Measurements from ENCODE around the gene SMCO4. TPM values are rescaled to one million over a fixed set of nuclear protein-coding genes. Genes with fewer than 3 reads are reported as not detected.
A peak's percentile ranks its signal among the peaks of the same experiment; 100 is the strongest.

The SMCO4 gene
- total RNA-seq, 1 donor from 2014 or later = 17.3 TPM

DNA sequence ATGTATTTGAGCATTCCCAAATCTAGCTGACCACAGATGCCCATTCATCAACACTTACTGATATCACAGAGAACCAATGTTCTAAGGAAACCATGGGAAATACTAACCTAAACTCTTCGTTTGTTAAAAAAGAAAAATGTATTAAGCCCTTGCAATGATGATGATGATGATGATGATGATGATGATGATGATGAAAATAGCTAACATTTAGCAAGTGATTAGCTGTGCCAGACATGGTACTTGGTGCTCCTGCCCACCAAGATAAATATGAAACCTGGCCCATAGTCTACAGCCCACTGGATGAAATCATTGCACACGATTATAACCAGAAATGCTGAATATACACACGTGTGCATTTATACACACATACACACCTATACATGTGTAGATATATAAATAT lies 37.5 kb downstream of the SMCO4 start:
- DNase-seq (ENCODE audit: low spot score) = no peak

DNA sequence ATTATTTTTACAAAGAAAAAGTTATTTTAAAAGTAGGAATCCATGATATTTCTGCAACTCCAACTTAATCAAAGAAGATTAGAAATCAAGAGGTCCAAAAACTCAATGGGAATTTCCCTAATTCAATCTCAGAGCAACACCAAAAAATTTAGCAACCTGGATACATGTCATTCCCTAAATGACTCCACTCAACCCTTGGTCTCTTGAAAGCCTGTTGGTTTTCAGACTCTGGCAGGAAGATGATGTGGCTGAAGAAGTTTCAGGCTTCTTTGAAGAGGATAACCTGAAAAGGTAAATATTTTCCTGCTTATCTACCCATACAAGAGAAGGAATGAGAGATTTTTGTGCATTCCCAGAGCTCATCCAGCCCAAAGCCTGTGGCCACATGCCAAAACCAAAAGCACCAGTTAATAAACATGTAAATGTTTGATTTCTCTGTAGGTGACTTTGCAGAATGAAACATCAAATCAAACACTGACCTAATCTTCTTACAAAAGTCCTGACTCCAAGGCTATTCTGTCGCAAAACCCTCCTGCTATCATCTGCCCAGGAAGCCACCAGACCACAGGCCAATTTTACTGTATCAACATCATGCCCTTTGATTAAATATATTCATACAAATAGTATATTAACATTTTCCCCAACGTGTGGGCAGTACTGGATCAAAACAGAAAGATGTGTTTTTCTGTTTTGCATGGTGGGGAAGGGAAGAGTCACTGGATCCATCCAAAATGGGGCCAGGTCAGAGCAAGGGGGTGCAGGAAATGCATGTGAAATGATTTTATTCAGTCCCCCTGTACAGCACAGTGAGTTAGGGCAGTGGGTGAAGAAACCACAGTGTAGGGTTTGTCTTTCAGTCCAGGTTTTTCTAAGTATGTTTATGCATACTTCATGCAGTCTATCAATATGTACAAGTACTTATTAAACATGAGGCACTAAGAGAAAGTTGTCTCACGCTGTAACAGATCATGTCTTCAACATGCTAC lies 38.8 kb downstream of the SMCO4 start:
- DNase-seq (ENCODE audit: low spot score) = no peak

DNA sequence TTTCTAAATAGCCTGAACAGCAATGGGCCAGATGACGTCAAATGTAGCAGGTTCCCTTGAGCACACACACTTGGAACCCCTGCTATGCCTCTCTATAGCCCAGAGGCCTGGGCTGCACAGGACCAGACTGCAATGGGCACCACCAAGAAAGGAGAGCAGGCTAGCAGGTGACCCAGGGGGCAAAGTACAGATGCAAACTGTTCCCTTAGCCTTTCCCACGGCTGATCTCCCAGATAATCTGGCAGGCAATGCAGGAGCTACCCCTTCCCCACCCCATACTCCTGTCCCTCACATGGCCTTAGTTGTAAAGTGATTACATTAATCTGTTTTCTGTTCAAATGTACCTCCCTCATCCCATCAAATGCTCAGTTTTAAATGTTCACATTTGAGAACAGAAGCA lies 41.3 kb downstream of the SMCO4 start:
- DNase-seq (ENCODE audit: low spot score) = no peak

DNA sequence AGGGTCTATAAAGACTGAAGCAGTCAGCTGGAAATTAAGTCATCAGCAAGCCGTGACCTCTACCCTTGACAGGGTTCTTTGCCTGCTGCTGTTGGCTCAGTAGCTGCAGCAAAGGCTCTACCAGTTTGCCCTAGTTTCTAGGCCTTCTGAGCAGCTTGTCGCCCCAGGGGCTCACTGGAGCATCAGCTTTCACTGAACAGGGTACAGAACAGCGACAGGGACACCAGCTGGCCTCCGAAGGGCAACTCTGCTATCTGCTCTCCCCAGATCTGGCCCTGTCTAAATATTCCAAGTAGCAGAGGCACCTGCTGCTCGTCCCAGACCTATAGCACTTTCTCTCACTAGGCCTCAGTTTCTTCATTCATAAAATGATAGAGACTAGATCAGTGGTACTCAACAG lies 42.4 kb downstream of the SMCO4 start:
- DNase-seq (ENCODE audit: low spot score) = no peak

DNA sequence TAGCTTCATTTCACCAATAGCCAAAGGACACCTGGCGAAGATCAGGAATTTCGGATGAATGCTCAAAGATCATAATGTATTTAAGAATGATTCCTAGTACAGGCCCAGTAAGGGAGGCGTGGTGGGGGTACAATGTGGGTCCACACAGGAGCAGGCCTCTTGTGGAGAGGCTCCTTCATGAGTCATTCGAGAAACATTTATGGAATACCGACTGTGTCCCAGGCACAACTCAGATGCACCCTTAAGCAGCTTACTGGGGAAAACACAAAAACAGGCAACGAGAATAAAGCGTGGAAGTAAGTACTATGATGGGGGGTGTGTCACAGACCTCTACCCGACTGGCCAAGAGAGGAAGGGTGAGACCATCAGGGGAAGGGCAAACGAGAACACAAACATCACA lies 44.5 kb downstream of the SMCO4 start:
- no peak for DNase-seq (ENCODE audit: low spot score)

DNA sequence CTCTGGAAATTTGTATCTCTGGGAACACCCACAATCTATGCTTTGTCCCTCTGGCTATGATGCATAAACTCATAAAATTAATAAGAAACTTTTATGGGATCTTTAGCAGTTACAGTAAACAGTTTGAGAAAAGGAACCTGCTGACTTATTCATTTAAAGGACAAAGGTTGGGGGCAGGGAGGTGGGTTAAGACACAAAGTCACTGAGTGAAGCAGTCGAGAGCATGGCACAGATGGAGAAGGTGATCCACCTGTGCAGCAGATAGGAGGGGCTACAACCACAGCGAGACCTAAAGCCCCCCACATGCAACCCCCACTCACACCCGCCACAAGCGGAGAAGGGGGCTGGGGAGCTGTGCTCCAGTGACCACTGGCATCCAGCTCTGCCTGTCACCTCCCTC lies 45.0 kb downstream of the SMCO4 start:
- no peak for DNase-seq (ENCODE audit: low spot score)

DNA sequence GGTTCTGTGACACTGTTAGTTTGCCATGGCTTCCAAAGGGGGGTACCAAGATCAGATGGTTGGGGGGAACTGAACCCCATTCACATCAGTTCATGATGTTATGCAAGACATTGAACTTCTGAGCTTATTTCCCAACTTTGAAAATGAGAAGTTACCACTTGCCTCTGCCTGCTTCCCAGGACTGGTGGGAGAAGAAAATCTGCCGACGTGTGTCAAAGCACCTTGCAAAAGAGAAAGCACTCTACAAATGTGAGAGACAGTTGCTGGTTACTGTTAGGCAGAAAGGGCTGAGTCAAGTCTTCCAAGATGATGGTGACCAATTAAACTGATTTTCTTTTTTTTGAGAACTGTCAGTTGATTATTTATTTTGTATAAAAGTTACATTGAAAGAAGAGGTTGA lies 45.6 kb downstream of the SMCO4 start:
- DNase-seq (ENCODE audit: low spot score) = no peak

DNA sequence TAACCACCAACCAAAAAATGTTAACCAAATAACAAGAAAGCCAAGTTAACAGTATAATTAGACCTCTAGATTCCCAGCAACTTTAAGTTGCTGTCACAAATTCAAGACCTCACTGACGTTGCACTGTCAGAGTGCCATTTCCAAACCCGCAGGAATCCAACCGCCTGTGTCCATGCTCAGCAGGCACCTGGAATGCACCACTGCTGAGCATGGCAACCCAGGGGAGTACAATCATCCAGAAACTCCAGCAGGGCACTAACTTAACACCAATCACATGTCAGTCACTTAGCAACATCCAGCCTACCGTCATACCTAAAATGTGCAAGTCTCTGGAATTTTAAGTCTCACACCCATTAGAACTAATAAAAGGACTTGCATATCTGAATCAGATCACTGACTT lies 48.8 kb downstream of the SMCO4 start:
- DNase-seq (ENCODE audit: low spot score) = no peak

DNA sequence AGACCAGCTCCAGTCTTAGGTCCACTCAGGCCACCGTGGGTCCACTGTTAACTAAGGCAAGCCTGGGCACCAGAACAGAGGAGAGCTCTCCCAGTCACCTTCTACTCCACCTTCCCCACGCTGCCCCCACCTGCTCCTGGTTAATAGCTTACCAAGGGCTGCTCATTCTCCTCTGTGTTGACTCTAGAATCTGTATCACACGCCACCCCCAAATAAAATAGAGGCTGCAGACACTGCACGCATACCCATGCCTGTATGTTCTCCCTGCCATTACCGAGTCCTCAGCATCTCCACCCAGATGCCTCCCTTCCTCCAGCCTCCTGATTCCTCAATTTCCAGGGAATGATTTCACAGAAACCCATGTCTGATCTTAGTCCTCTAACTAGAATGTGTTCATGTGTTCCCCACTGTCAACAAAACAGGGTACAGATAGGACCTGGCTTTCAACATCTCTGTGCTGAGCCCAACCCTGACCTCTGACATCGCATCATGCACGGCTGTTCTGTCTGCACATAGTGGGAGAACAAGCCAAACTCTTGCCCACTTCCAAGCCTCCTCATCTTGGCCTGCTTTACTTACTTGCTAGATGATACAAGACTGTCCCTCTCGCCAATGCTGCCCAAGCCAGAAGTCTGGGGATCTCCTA lies 49.8 kb downstream of the SMCO4 start:
- DNase-seq (ENCODE audit: low spot score) = peak; percentile 73

DNA sequence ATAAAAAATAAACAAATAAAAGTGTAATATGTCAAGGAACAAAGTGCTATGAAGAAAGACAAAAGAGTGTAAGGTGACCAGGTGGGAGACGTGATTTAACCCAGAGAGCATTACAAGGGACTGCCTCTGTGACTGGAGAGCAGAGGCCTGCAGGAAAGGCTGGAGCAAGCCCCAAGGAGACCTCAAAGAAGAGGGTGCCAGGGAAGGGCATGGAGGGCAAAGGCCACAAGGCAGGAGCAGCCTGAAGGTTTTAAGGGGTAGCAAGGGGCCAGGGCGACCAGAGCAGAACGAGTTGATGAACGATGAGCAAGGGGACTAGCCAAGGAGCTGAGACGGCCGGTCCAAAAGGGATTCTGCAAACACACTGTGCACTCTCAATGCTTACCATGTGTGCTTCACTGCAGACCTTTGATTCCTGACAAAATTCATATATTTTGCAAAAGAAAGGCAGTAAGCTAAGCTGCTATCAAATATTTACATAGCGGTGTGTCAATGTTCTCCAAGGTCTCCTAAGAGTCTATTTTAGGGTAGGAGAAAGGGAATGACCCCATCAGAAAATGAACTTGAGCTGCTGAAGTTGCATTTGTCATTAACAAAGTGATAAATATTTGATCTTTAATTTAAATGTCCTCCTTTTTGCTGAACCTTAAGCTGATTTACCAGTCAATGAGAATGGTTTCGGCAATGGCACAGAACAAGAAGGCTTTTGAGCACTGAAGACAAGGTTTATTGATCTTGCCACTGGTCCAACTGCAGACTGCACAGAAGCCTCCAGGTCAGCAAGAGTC lies 50.5 kb downstream of the SMCO4 start:
- DNase-seq (ENCODE audit: low spot score) = peak; percentile 65

DNA sequence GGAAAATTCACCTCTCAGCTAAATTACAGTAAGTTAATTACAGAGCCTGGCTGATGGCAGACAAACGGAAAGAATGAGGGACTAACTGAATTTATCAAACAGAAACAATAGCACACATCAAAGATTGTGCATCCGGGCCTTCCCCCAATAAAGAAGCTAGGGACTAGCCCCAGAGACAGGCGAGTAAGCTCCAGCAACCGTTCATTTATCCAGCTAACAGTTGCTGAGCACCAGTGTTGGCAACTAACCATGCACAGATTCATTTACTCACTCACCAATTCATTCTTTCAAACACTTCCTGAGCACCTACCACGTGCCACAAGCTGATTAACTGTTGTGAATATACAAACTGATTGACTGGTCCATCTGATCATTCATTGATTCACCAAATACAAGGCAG lies 51.2 kb downstream of the SMCO4 start:
- peak; percentile 11 for DNase-seq (ENCODE audit: low spot score)

DNA sequence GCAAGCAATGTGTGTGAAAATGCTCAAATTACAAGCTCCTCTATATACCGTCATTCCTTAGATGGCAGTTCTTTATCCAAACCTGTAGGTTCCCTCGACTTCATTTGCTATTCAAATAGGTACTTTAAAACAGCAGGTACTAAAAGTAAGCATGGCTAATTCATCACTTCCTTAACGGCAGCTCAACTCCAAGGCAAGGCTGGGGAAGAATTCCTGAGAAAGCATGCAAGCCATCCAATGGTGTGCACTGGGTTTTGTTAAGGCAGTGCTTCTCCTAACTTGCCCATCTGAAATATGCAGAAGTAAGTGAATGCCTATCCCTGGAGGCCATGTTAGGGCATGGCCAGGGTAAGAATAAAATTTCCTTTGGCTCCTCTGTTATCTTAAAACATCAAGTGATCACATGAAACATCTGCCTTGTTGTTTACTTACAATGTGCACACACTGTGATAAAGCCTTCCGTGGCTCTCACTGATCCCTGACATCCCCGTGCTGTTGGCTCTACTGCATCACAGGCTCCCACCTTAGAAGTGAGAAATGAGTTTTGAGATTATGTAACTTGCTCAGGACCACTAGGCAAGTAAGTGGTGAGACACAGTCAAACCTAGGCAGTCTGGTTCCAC lies 52.1 kb downstream of the SMCO4 start:
- DNase-seq (ENCODE audit: low spot score) = peak; percentile 8

DNA sequence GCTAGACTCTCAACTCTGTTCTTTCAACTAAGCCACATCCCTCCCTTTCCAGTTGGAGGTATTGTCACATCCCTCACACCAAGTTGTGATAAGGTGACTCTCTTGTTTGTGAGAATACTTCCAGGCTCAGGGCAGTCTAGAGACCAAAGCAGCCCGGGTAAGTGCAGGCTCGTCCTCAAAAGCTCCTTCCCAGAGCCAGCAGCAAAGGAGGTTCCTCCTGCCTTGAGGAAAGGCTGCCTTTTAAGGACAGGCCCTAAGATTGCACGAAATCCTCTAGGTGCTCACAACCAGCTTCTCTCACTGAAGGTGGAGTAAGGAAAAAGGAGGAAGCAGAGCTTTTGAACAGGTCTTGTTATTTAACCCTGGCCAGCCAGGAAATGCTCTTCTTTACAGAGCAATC lies 53.4 kb downstream of the SMCO4 start:
- DNase-seq (ENCODE audit: low spot score) = no peak

DNA sequence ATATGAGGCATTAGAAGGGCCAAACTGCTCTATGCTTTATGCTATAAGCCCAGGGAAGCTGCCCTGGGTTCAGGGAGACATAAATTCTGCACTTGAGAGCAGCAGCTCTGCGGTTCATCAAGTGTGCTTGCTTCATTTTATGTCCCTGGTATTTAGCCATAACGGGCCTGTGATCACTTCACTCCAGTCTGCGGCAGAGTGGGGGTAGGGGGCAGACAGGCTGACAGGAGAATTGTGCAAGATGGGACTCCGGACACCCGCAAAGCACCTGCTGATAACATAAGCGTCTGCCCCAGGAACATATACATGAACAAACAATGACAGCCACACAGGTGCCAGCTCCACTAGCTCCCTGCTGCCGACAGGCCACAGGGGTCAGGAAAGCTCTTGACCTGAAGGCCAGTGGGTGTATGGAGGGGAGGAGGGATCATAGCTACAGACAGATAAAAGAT lies 56.1 kb downstream of the SMCO4 start:
- no peak for DNase-seq (ENCODE audit: low spot score)

DNA sequence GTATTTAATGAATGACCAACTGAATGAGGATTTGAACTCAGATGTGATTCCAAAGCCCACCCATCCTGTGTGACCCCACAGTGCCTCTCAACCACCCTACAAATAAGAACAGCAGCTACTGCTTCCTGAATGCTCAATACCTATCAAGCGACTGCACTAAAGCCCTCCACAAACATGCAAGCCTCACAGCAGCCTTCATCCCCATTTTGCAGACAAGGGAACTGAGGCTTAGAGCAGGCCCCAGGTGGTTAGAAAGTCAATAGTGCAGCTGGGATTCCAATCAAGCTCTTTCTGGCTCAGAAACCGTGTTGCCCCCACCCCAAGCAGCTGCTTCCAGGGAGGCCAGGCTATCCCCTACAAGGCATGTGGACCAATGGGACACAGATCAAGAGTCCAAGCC lies 57.2 kb downstream of the SMCO4 start:
- no peak for DNase-seq (ENCODE audit: low spot score)

DNA sequence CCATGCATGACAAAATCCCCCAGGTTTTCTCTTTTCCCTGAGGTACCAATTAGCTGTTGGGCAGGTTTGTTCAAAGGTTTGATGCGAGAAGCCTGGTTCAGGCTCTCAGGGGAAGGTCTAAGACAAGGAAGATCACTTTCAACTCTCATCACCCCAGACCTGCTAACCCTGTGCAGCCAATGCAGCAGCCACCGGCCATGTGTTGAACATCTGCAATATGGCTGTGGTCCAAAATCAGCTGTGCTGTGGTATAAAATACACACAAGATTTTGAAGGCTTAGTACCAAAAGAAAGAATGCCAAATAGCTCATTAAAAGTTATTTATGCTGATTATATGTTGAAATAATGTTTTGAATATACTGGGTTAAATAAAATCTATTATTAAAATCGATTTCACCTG lies 58.5 kb downstream of the SMCO4 start:
- DNase-seq (ENCODE audit: low spot score) = no peak

DNA sequence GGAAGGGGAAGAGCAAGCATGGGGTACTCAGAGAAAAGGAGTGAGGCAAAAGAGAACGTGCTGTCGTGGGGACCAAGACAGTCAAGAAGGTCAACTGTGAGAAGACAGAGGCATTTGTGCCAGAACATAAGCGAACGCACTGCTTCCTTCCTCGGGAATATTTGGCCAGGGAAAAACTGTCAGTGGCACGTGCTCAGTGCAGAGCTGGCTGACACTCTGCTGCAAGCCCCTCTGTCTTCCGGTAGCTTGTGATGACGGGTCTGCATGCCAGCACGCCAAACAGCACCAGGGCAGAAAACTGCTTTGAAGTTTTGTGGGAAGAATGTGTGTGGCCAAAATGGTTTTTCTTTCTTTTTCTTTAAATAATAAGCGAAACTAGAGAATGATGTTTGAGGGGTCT lies 60.6 kb downstream of the SMCO4 start:
- DNase-seq (ENCODE audit: low spot score) = no peak

DNA sequence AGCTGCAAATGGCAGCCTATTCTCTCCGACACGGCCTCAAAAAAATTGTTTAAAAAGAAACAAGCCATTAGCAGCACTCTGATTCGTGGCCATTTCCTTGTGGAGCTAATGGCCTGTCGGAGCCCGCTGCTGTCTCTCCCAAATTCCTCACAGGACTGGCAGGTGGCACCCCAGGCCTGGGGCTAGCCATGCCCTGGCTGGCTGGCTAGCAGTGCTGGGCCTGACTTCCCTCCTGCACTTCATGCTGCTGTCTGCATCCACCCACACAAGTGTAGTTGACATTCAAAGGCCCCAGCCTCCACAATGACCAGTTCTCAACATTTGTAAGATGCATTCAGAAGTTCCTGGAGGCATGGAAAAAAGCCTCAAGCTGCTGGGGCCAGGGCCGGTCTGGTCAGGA lies 61.5 kb downstream of the SMCO4 start:
- no peak for DNase-seq (ENCODE audit: low spot score)

DNA sequence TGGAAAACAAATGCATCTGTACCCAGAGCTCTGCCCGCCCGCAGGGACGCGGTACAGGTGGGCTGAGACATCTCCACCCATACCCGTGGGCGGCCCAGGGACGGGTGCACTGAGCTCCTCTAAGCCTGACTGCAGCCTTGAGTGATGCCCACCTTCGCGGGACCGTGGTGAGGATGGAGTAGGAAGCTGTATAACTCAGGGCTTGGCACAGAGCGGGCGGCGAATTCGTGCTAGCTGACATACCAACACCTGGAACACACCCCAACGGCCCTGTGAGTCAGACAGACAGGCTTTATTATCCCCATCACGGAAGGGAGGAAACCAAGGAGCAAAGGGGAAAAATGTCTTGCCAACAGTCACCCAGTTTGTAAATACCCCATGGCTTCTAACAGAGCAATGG lies 61.9 kb downstream of the SMCO4 start:
- no peak for DNase-seq (ENCODE audit: low spot score)

DNA sequence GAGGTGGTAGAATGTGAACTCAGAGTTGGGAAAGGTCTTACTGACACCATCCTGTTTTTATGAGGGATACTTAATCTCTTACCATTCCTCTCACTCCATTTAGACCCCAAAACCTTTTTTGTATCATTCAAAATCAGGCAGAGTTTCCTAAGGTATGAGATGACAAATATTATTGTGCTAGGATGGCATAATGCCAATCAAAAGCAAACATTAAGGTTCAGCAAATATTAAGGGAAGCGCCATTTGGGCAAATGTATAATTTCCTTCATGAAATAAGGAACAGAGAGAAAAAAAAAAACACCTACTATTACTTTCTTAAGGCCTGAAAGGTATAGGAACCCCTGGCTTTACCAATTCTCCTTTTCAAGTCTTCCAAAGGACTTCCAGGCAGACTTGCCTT lies 62.4 kb downstream of the SMCO4 start:
- no peak for DNase-seq (ENCODE audit: low spot score)

DNA sequence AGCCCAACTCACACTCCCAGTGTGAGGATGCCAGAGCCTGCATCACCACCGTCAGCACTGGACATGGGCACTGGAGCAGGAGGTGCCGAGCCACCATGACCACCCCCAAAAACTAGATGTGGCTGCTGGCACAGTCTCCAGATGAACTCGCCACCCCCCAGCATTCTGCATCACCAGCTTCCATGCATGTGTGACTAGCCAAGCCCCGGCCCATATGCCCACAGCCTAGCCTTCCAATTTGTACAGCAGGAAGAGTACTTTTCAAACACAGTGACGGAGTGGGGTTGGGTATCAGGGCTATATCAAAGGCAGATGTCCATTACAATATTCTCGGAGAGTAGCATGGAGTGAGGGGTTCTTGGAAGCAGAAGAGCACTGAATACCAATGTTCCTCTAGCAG lies 62.9 kb downstream of the SMCO4 start:
- no peak for DNase-seq (ENCODE audit: low spot score)
